ENCODE measurements around the gene ZNF814. TPM values are rescaled to one million over a fixed set of nuclear protein-coding genes. Genes with fewer than 3 reads are reported as not detected.
"Not testable (repeated sequence)": the region's sequence is repeated elsewhere in the genome, so short reads cannot be mapped to it uniquely, and the experiment has no call there.

Gene ZNF814
- total RNA-seq, 1 donor from 2014 or later, result 12.3 TPM

- Histone ChIP-seq H3K27ac (peak overlapping the region; percentile 88), H3K4me1 (peaks cover 18% of the 10 kb centered on the region), H3K9me3 (no peaks in the 10 kb centered on the region), H3K36me3 (peaks cover 2% of the 10 kb centered on the region), H3K4me3 (peak overlapping the region; percentile 85), H3K27me3 (no peaks in the 10 kb centered on the region)
- TF ChIP-seq CTCF (IDR thresholded peaks at IDR 0.05), result no peak
- DNase-seq, result no peak
- intact Hi-C loops (cut with DNase I), result no loop called here
- no peak for ATAC-seq
Observed at GRCh38 chr19:57815247-57816075, 73.4 kb downstream of the ZNF814 start.

- no peaks in the 10 kb centered on the region for H3K27me3 ChIP-seq
- peak within 1 kb of the TSS; percentile 88 for H3K27ac ChIP-seq
- no peaks in the 10 kb centered on the region for H3K9me3 ChIP-seq
- peak; percentile 6 for TF ChIP-seq CTCF (IDR thresholded peaks at IDR 0.05)
- H3K4me1 ChIP-seq, result peaks cover 16% of the 10 kb centered on the region
- intact Hi-C loops (cut with DNase I), result no loop called here
- H3K4me3 ChIP-seq, result peak within 1 kb of the TSS; percentile 85
- DNase-seq (peak; percentile 90), ATAC-seq (peak; percentile 95)
- H3K36me3 ChIP-seq, result peaks cover 7% of the 10 kb centered on the region
Observed at GRCh38 chr19:57814505-57815246, 74.2 kb downstream of the ZNF814 start, which contains the start of gene ZNF552. TSS of gene ZNF552 (minus strand) at chr19:57814913. CDS start at chr19:57814743, 170 bp downstream.

- intact Hi-C loops (cut with DNase I), result no loop called here
- DNase-seq (no peak), ATAC-seq (peak; percentile 35)
- H3K9me3 ChIP-seq, result no peaks in the 10 kb centered on the region
- H3K4me1 ChIP-seq, result peaks cover 16% of the 10 kb centered on the region
- H3K27ac ChIP-seq, result peak overlapping the region; percentile 88
- TF ChIP-seq CTCF (IDR thresholded peaks at IDR 0.05), result no peak
- peak overlapping the region; percentile 85 for H3K4me3 ChIP-seq
- H3K36me3 ChIP-seq, result peaks cover 14% of the 10 kb centered on the region
- no peaks in the 10 kb centered on the region for H3K27me3 ChIP-seq
Observed at GRCh38 chr19:57813919-57814504, 74.8 kb downstream of the ZNF814 start.

GRCh38 chr19:57812975-57813820 is 75.6 kb downstream of the ZNF814 start:
- intact Hi-C loops (cut with DNase I); H3K9me3 ChIP-seq; H3K27me3 ChIP-seq; DNase-seq: not testable (repeated sequence)
- H3K4me1 ChIP-seq, result peaks cover 16% of the 10 kb centered on the region
- ATAC-seq, result peak; percentile 3
- peaks cover 18% of the 10 kb centered on the region for H3K36me3 ChIP-seq
- H3K27ac ChIP-seq, result peak overlapping the region; percentile 88
- peak overlapping the region; percentile 85 for H3K4me3 ChIP-seq

- Histone ChIP-seq H3K9me3 (no peaks in the 10 kb centered on the region), H3K36me3 (peaks cover 26% of the 10 kb centered on the region), H3K27me3 (no peaks in the 10 kb centered on the region), H3K4me3 (no peak overlapping the region), H3K4me1 (peaks cover 16% of the 10 kb centered on the region), H3K27ac (no peak overlapping the region)
- ATAC-seq (peak; percentile 5), DNase-seq (no peak)
- intact Hi-C loops (cut with DNase I), result no loop called here
- TF ChIP-seq CTCF (IDR thresholded peaks at IDR 0.05), result no peak
Observed at GRCh38 chr19:57812226-57812625, 76.6 kb downstream of the ZNF814 start.

- Histone ChIP-seq H3K4me1 (peaks cover 18% of the 10 kb centered on the region), H3K36me3 (peaks cover 26% of the 10 kb centered on the region)
- H3K9me3 ChIP-seq; H3K27ac ChIP-seq; DNase-seq; ATAC-seq; H3K4me3 ChIP-seq; H3K27me3 ChIP-seq; intact Hi-C loops (cut with DNase I): not testable (repeated sequence)
Observed at GRCh38 chr19:57810410-57811295, 78.2 kb downstream of the ZNF814 start.

All from upper lobe of right lung (tissue), 1 donor.